IMR-90 (cell line): ENCODE data around the gene MORC2. TPM values are rescaled to one million over a fixed set of nuclear protein-coding genes. Genes with fewer than 3 reads are reported as not detected.

Source experiments
- ATAC-seq: fragments of 200-7000 bp; cut with Tn5 transposase; 2 replicates; pipeline ENCODE4 v1.9.1; 2020; ENCODE audit warnings: low read depth, mild to moderate bottlenecking, moderate library complexity
- BruUV-seq: library from RNA; stranded (reverse); fragments of 400-500 nt; replicated peaks from 2 replicates; lab custom pipeline; 2021; lab: Mats Ljungman, UMichigan
- CTCF ChIA-PET: fragments of 300-600 bp; formaldehyde crosslinking; extraction: SDS; loops from one replicate; lab custom pipeline; 2021; ENCODE audit warnings: antibody characterized with exemption; lab: Yijun Ruan, JAX
- POLR2A ChIA-PET: fragments of 300-600 bp; sonication (Branson Sonifier 250); formaldehyde crosslinking; loops from one replicate; lab custom pipeline; 2022; ENCODE audit warnings: antibody characterized with exemption; ENCODE audit not compliant: unreplicated experiment; lab: Charles Lee
- DNase-seq: peaks from one replicate; pipeline ENCODE4 v3.0.0; 2013
- H2AFZ ChIP-seq: replicated peaks from 2 replicates; pipeline ENCODE3; 2013; ENCODE audit warnings: low read length, mild to moderate bottlenecking; ENCODE audit not compliant: poor library complexity
- H2AK5ac ChIP-seq: 2 replicates; pipeline ENCODE4 v1.6.1; 2013; ENCODE audit warnings: low read depth, low read length, inconsistent platforms
- H2AK9ac ChIP-seq: replicated peaks from 2 replicates; pipeline ENCODE3; 2013; ENCODE audit warnings: mild to moderate bottlenecking, low read depth, low read length, moderate library complexity; ENCODE audit not compliant: poor library complexity
- H2BK120ac ChIP-seq: 2 replicates; pipeline ENCODE4 v1.6.1; 2013; ENCODE audit warnings: low read depth, low read length, inconsistent platforms
- H2BK15ac ChIP-seq: 3 replicates; pipeline ENCODE4 v1.6.1; 2013; ENCODE audit warnings: low read depth, low read length, inconsistent platforms
- H2BK20ac ChIP-seq: 2 replicates; pipeline ENCODE4 v1.6.1; 2013; ENCODE audit warnings: low read depth, mild to moderate bottlenecking, inconsistent platforms, low read length, moderate library complexity
- H2BK5ac ChIP-seq: 2 replicates; pipeline ENCODE4 v1.6.1; 2013; ENCODE audit warnings: mild to moderate bottlenecking, low read depth, low read length, inconsistent platforms; ENCODE audit not compliant: poor library complexity, severe bottlenecking
- H3K14ac ChIP-seq: replicated peaks from 2 replicates; pipeline ENCODE4 v1.6.1; 2013; ENCODE audit warnings: low read depth, low read length, inconsistent platforms
- H3K18ac ChIP-seq: 2 replicates; pipeline ENCODE4 v1.6.1; 2013; ENCODE audit warnings: low read depth, low read length, control low read depth
- H3K23ac ChIP-seq: 2 replicates; pipeline ENCODE4 v1.6.1; 2013; ENCODE audit warnings: low read depth, low read length, inconsistent platforms
- H3K27ac ChIP-seq: 2 replicates; pipeline ENCODE4 v1.5.1; 2013; ENCODE audit warnings: mild to moderate bottlenecking, control low read depth, low read length; ENCODE audit not compliant: insufficient read depth
- H3K27me3 ChIP-seq: 2 replicates; pipeline ENCODE4 v1.6.1; 2013; ENCODE audit warnings: low read length; ENCODE audit not compliant: control insufficient read depth, insufficient read depth
- H3K36me3 ChIP-seq: 2 replicates; pipeline ENCODE4 v1.6.1; 2013; ENCODE audit warnings: low read length, mixed read lengths; ENCODE audit not compliant: control insufficient read depth, insufficient read depth
- H3K4ac ChIP-seq: 2 replicates; pipeline ENCODE4 v1.6.1; 2013; ENCODE audit warnings: low read depth, low read length, inconsistent platforms
- H3K4me1 ChIP-seq: 2 replicates; pipeline ENCODE4 v1.6.1; 2013; ENCODE audit warnings: low read length, mixed read lengths; ENCODE audit not compliant: control insufficient read depth, insufficient read depth
- H3K4me2 ChIP-seq: 2 replicates; pipeline ENCODE4 v1.6.1; 2013; ENCODE audit warnings: low read depth, mild to moderate bottlenecking, control low read depth, low read length, moderate library complexity
- H3K4me3 ChIP-seq: 2 replicates; pipeline ENCODE4 v1.5.1; 2013; ENCODE audit warnings: low read depth, mild to moderate bottlenecking, control low read depth, low read length, moderate library complexity; ENCODE audit not compliant: insufficient read depth
- H3K56ac ChIP-seq: 2 replicates; pipeline ENCODE4 v1.6.1; 2013; ENCODE audit warnings: low read length, inconsistent platforms; ENCODE audit not compliant: insufficient read depth; ENCODE audit errors: extremely low read depth
- H3K79me1 ChIP-seq, 2 experiments: 2 replicates each; pipeline ENCODE4 v1.6.1; 2013; ENCODE audit warnings: low read length in 2 of 2, inconsistent platforms in 1 of 2, low read depth in 1 of 2
- H3K9ac ChIP-seq: 2 replicates; pipeline ENCODE4 v1.6.1; 2013; ENCODE audit warnings: low read depth, low read length, control low read depth
- H3K9me1 ChIP-seq: 2 replicates; pipeline ENCODE4 v1.6.1; 2013; ENCODE audit warnings: low read length, inconsistent platforms; ENCODE audit not compliant: insufficient read depth
- H3K9me3 ChIP-seq: 2 replicates; pipeline ENCODE4 v1.6.1; 2013; ENCODE audit warnings: low read length; ENCODE audit not compliant: control insufficient read depth, insufficient read depth
- H4K20me1 ChIP-seq: 2 replicates; pipeline ENCODE4 v1.6.1; 2013; ENCODE audit warnings: low read length, inconsistent platforms; ENCODE audit not compliant: insufficient read depth
- H4K5ac ChIP-seq: 2 replicates; pipeline ENCODE4 v1.6.1; 2013; ENCODE audit warnings: mild to moderate bottlenecking, low read depth, low read length, control low read depth
- H4K8ac ChIP-seq, 2 experiments: 2 replicates each; pipeline ENCODE4 v1.6.1; 2013; ENCODE audit warnings: low read depth in 2 of 2, low read length in 2 of 2, control low read depth in 1 of 2, inconsistent platforms in 1 of 2
- H4K91ac ChIP-seq: 2 replicates; pipeline ENCODE4 v1.6.1; 2013; ENCODE audit warnings: low read depth, low read length, inconsistent platforms; ENCODE audit not compliant: insufficient read depth
- NFE2L2 ChIP-seq: fragments of 150-350 bp; IDR thresholded peaks from 2 replicates; pipeline ENCODE4 v1.6.1; 2016; ENCODE audit warnings: low read depth, mild to moderate bottlenecking, low read length
- RAD21 ChIP-seq: IDR thresholded peaks from 2 replicates; pipeline ENCODE4 v1.6.1; 2012; ENCODE audit warnings: low read length, improper control_type of control experiment
- SMC3 ChIP-seq: fragments of 150-350 bp; IDR thresholded peaks from 2 replicates; pipeline ENCODE4 v1.6.1; 2016; ENCODE audit warnings: low read depth, mild to moderate bottlenecking, antibody characterized with exemption, low read length, moderate library complexity
- WGBS, 2 experiments: methylation state at CpG; one replicate each; pipeline versions ENCODE4 v1.1.5 to v1.1.7; 2013; ENCODE audit warnings: missing lambda C conversion rate in 2 of 2; ENCODE audit not compliant: insufficient read length in 1 of 2; ENCODE audit errors: extremely low coverage in 2 of 2; 5-methylcytosine and 5-hydroxymethylcytosine counted together
- dilution Hi-C: fragments of 300-500 bp; cut with HindIII; formaldehyde crosslinking; loops from one replicate; pipeline ENCODE4 v1.14.3; 2018; ENCODE audit warnings: low sequenced_read_pairs; ENCODE audit not compliant: unreplicated experiment
- in situ Hi-C: fragments of 300-500 bp; cut with MboI; formaldehyde crosslinking; loops from 3 replicates; pipeline ENCODE4 v1.14.3; 2019; ENCODE audit warnings: low sequenced_read_pairs, inconsistent platforms, mixed read lengths
- intact Hi-C: fragments of 100-400 bp; cut with micrococcal nuclease; formaldehyde crosslinking; loops from 2 replicates; pipeline ENCODE4 v1.10.0; 2022
- polyA plus RNA-seq, 3 experiments: library from polyadenylated mRNA; depleted of rRNA; stranded (reverse); fragments of >200 nt; gene quantifications; 2 replicates each; pipeline ENCODE4 v1.2.3, GENCODE V29; 2012; ENCODE audit warnings: low replicate concordance in 1 of 3
- total RNA-seq: library from RNA; depleted of rRNA; stranded (reverse); fragments of >200 nt; gene quantifications from 2 replicates; pipeline ENCODE4 v1.2.3, GENCODE V29; 2012
- TF ChIP-seq, protein P1 (sequence below): conservative IDR thresholded peaks from 2 replicates; pipeline ENCODE4 v1.5.1; 2012; ENCODE audit warnings: mild to moderate bottlenecking, low read depth, low read length, improper control_type of control experiment

The MORC2 gene
- total and polyA plus RNA-seq, 2 of the 4 experiments (the other 2 are of a cell fraction) = 15.8 to 24.7 TPM

GRCh38 chr22:30920407-30920806 lies 48.2 kb downstream of the MORC2 start:
- ChIA-PET CTCF (interaction anchor here (0.6 to 1.9 kb wide), 17 partner anchors 8 to 1548 kb away, joined by 3 to 12 read pairs (median 5); no protein-coding TSS in a partner anchor), POLR2A (no interaction called here)
- no peak overlapping the region for H2BK5ac ChIP-seq
- no peak overlapping the region for H3K9ac ChIP-seq
- dilution Hi-C loops = no loop called here
- peaks cover 6% of the 10 kb centered on the region; the same call in 1 of the 2 replicates for H3K36me3 ChIP-seq
- intact Hi-C loops = loop anchor here (1.0 kb wide), 2 partner anchors 157 to 286 kb away; no protein-coding TSS in a partner anchor
- no peaks in the 10 kb centered on the region for H3K27me3 ChIP-seq
- no peak overlapping the region for H3K14ac ChIP-seq
- H2BK15ac ChIP-seq = no peak overlapping the region
- no peak overlapping the region for H2BK120ac ChIP-seq
- TF ChIP-seq SMC3 (peak; percentile 96), RAD21 (peak; percentile 86), NFE2L2 (no peak)
- TF ChIP-seq, protein P1, sequence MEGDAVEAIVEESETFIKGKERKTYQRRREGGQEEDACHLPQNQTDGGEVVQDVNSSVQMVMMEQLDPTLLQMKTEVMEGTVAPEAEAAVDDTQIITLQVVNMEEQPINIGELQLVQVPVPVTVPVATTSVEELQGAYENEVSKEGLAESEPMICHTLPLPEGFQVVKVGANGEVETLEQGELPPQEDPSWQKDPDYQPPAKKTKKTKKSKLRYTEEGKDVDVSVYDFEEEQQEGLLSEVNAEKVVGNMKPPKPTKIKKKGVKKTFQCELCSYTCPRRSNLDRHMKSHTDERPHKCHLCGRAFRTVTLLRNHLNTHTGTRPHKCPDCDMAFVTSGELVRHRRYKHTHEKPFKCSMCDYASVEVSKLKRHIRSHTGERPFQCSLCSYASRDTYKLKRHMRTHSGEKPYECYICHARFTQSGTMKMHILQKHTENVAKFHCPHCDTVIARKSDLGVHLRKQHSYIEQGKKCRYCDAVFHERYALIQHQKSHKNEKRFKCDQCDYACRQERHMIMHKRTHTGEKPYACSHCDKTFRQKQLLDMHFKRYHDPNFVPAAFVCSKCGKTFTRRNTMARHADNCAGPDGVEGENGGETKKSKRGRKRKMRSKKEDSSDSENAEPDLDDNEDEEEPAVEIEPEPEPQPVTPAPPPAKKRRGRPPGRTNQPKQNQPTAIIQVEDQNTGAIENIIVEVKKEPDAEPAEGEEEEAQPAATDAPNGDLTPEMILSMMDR = peak; percentile 87
- H3K79me1 ChIP-seq = no peaks in the 10 kb centered on the region; a peak in 1 of 4 replicates
- no peaks in the 10 kb centered on the region; the same call in 1 of the 2 replicates for H3K9me1 ChIP-seq
- no peak overlapping the region for H3K23ac ChIP-seq
- no peak overlapping the region for H4K5ac ChIP-seq
- H4K20me1 ChIP-seq = no peaks in the 10 kb centered on the region
- no TSS peak for BruUV-seq
- in situ Hi-C loops = loop anchor here (5.0 to 10.0 kb wide), 2 partner anchors 158 to 286 kb away; partner anchors contain the start of gene SLC35E4
- H3K9me3 ChIP-seq = no peaks in the 10 kb centered on the region
- H3K4ac ChIP-seq = no peak overlapping the region
- no peak overlapping the region for H4K91ac ChIP-seq
- DNase-seq (peak; percentile 59), ATAC-seq (peak; percentile 90)
- no peak overlapping the region for H2AFZ ChIP-seq
- H3K4me1 ChIP-seq = no peaks in the 10 kb centered on the region; the same call in 1 of the 2 replicates
- 0% methylated on average over 1 of the region's 9 CpGs; no CpG with 5 or more reads in 1 of the 2 experiments for WGBS, 2 experiments
- no peak overlapping the region for H4K8ac ChIP-seq
- no peak overlapping the region for H2AK9ac ChIP-seq
- H3K4me2 ChIP-seq = peak overlapping the region; percentile 87
- H3K4me3 ChIP-seq = no peak overlapping the region
- no peak overlapping the region for H2AK5ac ChIP-seq
- no peak overlapping the region for H3K27ac ChIP-seq
- no peak overlapping the region for H3K56ac ChIP-seq
- H3K18ac ChIP-seq = no peak overlapping the region
- no peak overlapping the region for H2BK20ac ChIP-seq
